KMS-11 (cell line): ENCODE data around the gene RTP1.

ENCODE experiments used
- H2AFZ ChIP-seq: fragments of 200-600 bp; sonication (generic); 2 replicates; pipeline ENCODE4 v1.6.1; 2016; ENCODE audit warnings: antibody characterized with exemption, mixed run types, low read depth
- H3K27ac ChIP-seq: fragments of 200-600 bp; sonication (generic); 2 replicates; pipeline ENCODE4 v1.6.1; 2016; ENCODE audit warnings: mild to moderate bottlenecking, mixed run types
- H3K27me3 ChIP-seq: fragments of 200-600 bp; sonication (generic); 2 replicates; pipeline ENCODE4 v1.6.1; 2017; ENCODE audit warnings: mild to moderate bottlenecking, low read depth, mixed run types, moderate library complexity; ENCODE audit not compliant: insufficient read depth
- H3K36me3 ChIP-seq: fragments of 200-600 bp; sonication (generic); 2 replicates; pipeline ENCODE4 v1.6.1; 2017; ENCODE audit warnings: mild to moderate bottlenecking, mixed run types; ENCODE audit not compliant: insufficient read depth
- H3K4me1 ChIP-seq: fragments of 200-600 bp; sonication (generic); 2 replicates; pipeline ENCODE4 v1.6.1; 2016; ENCODE audit warnings: mild to moderate bottlenecking, low read depth, mixed run types; ENCODE audit not compliant: poor library complexity, severe bottlenecking
- H3K4me2 ChIP-seq: fragments of 200-600 bp; sonication (generic); 2 replicates; pipeline ENCODE4 v1.7.0; 2016; ENCODE audit warnings: mild to moderate bottlenecking, mixed run types
- H3K4me3 ChIP-seq: fragments of 200-600 bp; sonication (generic); IDR thresholded peaks from 2 replicates; pipeline ENCODE4 v1.6.1; 2017; ENCODE audit warnings: low read depth, low read length, mixed read lengths; ENCODE audit not compliant: insufficient read depth
- H3K79me2 ChIP-seq: fragments of 200-600 bp; sonication (generic); 2 replicates; pipeline ENCODE4 v1.6.1; 2016; ENCODE audit warnings: low read depth, mixed run types; ENCODE audit not compliant: insufficient read depth
- H3K9ac ChIP-seq: fragments of 200-600 bp; sonication (generic); 2 replicates; pipeline ENCODE4 v1.6.1; 2016; ENCODE audit warnings: mild to moderate bottlenecking, mixed run types
- H4K20me1 ChIP-seq: fragments of 200-600 bp; sonication (generic); 2 replicates; pipeline ENCODE4 v1.6.1; 2016; ENCODE audit warnings: mild to moderate bottlenecking, mixed run types; ENCODE audit not compliant: insufficient read depth
- TF ChIP-seq, protein P1 (sequence below): fragments of 200-600 bp; sonication (generic); conservative IDR thresholded peaks from 2 replicates; pipeline ENCODE4 v1.6.1; 2017; ENCODE audit warnings: low read depth, mild to moderate bottlenecking, antibody characterized with exemption, low read length, moderate library complexity, mixed read lengths

Gene RTP1

DNA sequence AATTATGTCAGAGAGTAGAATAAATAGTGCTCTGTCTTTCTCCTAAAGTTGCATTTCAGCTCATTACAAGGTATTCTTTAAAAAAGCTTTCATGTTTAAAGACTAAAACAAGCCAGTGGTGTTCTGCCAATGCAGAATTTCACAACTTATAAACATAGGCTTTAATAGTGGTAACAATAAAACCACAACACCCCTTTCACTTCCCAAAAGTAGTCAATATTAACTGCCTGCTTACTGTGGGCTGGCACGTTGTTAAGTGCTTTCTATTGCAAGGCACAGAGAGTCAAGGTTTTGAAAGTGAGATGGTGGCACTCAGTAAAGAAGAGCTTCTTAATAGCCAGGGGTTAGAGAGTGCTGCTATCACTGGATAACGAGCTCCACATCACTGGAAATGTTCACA lies 8.4 kb upstream of the RTP1 start:
- Histone ChIP-seq H2AFZ (no peak overlapping the region), H3K79me2 (no peaks in the 10 kb centered on the region), H3K9ac (no peak overlapping the region), H3K4me3 (no peak overlapping the region), H3K27ac (no peak overlapping the region), H4K20me1 (no peaks in the 10 kb centered on the region), H3K4me1 (no peaks in the 10 kb centered on the region), H3K4me2 (no peak overlapping the region), H3K36me3 (no peaks in the 10 kb centered on the region), H3K27me3 (no peaks in the 10 kb centered on the region)
- TF ChIP-seq, protein P1, sequence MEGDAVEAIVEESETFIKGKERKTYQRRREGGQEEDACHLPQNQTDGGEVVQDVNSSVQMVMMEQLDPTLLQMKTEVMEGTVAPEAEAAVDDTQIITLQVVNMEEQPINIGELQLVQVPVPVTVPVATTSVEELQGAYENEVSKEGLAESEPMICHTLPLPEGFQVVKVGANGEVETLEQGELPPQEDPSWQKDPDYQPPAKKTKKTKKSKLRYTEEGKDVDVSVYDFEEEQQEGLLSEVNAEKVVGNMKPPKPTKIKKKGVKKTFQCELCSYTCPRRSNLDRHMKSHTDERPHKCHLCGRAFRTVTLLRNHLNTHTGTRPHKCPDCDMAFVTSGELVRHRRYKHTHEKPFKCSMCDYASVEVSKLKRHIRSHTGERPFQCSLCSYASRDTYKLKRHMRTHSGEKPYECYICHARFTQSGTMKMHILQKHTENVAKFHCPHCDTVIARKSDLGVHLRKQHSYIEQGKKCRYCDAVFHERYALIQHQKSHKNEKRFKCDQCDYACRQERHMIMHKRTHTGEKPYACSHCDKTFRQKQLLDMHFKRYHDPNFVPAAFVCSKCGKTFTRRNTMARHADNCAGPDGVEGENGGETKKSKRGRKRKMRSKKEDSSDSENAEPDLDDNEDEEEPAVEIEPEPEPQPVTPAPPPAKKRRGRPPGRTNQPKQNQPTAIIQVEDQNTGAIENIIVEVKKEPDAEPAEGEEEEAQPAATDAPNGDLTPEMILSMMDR, result no peak

DNA sequence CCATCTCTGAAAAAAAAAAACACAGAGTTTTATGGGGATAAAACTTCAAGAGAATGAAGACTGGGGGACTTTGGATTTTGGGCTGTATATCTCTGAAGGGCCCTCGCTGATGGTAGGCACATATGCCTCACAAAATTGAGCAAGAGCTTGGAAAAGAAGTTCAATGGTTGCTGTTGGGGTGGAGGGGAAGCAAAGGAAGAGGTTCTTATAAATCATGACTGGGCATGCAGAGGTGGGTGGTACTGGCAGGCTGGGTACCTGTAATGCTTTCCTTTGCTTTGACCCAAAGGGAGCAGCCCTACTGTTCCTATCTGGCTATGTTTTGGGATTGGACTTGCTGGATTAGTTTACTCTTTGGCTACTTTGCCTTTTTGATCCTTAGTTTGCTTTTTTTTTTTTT lies 6.0 kb upstream of the RTP1 start:
- Histone ChIP-seq H3K4me2 (no peak overlapping the region), H2AFZ (no peak overlapping the region), H4K20me1 (no peaks in the 10 kb centered on the region), H3K36me3 (no peaks in the 10 kb centered on the region), H3K27ac (no peak overlapping the region), H3K4me3 (no peak overlapping the region), H3K27me3 (no peaks in the 10 kb centered on the region), H3K4me1 (no peaks in the 10 kb centered on the region), H3K79me2 (no peaks in the 10 kb centered on the region), H3K9ac (no peak overlapping the region)
- TF ChIP-seq, protein P1, result no peak

DNA sequence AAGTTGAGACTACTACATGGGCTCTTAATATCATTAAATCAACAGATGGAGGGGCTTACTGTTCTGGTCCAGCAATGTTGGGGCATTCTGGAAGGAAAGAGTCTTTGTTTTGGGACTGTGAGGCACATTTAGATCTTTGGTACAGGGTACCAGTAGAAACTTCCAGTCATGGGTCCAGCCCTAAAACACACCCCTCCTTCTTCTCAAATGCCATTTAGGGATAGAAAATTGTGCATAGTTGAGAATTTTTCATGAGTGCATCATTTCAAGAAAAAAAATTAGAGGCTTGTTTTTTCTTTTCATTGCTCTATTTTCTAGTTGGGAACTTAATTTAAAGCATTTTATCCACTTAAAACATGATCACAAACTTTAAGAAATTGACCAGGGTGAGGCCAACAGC lies 4.1 kb upstream of the RTP1 start:
- Histone ChIP-seq H3K27ac (no peak overlapping the region), H3K4me3 (no peak overlapping the region), H3K4me1 (no peaks in the 10 kb centered on the region), H2AFZ (no peak overlapping the region), H3K9ac (no peak overlapping the region), H3K79me2 (no peaks in the 10 kb centered on the region), H4K20me1 (no peaks in the 10 kb centered on the region), H3K27me3 (no peaks in the 10 kb centered on the region), H3K4me2 (no peak overlapping the region), H3K36me3 (no peaks in the 10 kb centered on the region)
- TF ChIP-seq, protein P1, result no peak

DNA sequence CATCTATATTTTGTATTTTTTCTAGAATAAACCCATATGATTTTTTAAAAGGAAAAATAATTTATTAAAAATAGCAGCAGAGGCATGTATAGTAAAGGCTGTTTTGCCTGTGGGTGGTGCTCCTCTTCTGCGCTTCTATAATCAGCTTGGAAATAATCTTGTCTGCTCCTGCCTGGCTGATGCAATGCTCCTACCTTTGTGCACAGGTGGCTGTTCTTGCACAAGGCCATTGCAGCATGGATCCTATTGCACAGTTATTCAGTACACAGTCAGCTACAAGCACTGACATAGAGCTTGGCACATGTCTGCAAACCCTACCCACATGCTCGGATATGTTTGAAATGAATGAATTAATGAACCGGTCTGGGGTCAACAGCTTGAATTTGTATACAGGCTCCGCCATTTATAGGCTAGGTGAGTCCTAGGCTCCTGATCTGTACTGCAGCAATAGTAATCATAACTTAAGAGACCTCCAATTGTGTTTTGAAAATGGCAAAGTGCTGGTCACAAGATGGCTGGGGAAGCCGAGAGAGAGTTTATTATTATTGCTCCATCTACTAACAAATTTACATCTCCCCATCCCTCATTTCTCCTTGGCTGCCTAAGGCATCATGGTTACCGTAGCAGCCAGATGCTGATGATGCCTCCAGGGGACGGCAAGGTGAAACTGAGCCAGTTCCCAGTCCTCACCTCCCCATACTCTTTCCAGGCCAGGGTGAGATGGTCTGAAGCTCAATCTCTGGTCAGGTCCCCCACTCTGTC lies 532 bp upstream of the RTP1 start:
- no peak overlapping the region for H3K4me2 ChIP-seq
- no peaks in the 10 kb centered on the region for H3K79me2 ChIP-seq
- H3K4me1 ChIP-seq, result no peaks in the 10 kb centered on the region
- no peaks in the 10 kb centered on the region for H3K27me3 ChIP-seq
- no peaks in the 10 kb centered on the region for H3K36me3 ChIP-seq
- no peak overlapping the region for H3K9ac ChIP-seq
- TF ChIP-seq, protein P1, result no peak
- no peak overlapping the region for H2AFZ ChIP-seq
- no peak overlapping the region for H3K4me3 ChIP-seq
- no peaks in the 10 kb centered on the region for H4K20me1 ChIP-seq
- H3K27ac ChIP-seq, result no peak overlapping the region
